HG03571 (cell line): Measurements from ENCODE around the gene COMMD6.
"Not testable (repeated sequence)": the region's sequence is repeated elsewhere in the genome, so short reads cannot be mapped to it uniquely, and the experiment has no call there.

ENCODE experiments used
- ATAC-seq: cut with Tn5 transposase; IDR thresholded peaks from one replicate; pipeline ENCODE4 v1.9.1; 2021; ENCODE audit not compliant: unreplicated experiment

The COMMD6 gene

GRCh38 chr13:75537401-75538365 lies at the start of gene COMMD6:
Gene COMMD6, minus strand, starts transcription at chr13:75537841. Its CDS starts 36 bp downstream, at chr13:75537805.
- peak; percentile 97 for ATAC-seq

GRCh38 chr13:75585153-75585552 lies 47.5 kb upstream of the COMMD6 start:
- no peak for ATAC-seq

GRCh38 chr13:75583091-75583490 lies 45.5 kb upstream of the COMMD6 start:
- no peak for ATAC-seq

GRCh38 chr13:75581874-75582640 lies 44.4 kb upstream of the COMMD6 start:
- no peak for ATAC-seq

DNA sequence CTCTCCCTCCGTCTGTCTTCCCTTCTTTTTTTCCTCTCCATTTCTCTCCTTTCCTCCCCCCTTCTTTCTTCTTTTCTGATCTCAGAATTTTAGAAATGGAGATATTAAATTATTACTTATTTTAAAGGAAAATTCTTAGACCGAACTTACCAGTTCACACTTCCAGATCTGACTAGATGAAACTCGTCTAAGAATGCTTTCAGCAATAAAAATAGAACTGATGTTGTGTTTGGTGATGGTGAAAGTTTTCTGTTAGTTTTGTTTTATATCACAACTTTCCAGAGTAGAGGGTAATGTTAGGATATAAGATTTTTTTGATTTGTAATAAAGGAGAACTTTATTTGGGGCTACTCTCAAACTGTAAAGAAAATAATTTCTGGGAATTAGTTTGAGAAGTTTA lies 41.9 kb upstream of the COMMD6 start:
- no peak for ATAC-seq

DNA sequence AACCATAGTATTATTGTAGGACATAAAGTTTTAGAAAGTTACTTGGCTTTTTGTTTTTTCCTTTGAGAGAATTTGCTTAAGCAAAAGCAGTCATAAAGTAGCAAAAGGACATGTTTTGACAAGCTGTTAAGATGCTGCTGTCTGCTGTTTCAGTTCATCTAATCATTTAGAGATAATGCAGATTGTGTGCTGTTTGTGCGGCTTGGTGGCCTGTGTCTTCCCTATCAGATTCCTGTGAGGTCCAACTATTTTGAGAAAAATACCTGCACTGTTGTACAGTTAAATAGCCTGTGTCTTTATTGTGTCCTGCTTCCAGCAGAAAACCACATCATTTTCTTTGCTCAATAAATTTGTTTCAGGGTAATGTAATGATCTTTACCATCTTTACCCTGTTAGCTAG lies 31.9 kb upstream of the COMMD6 start:
- no peak for ATAC-seq

GRCh38 chr13:75566658-75567057 lies 29.0 kb upstream of the COMMD6 start:
- no peak for ATAC-seq

GRCh38 chr13:75558145-75558840 lies 20.7 kb upstream of the COMMD6 start:
- ATAC-seq, result no peak

GRCh38 chr13:75556961-75557360 lies 19.3 kb upstream of the COMMD6 start:
- no peak for ATAC-seq

DNA sequence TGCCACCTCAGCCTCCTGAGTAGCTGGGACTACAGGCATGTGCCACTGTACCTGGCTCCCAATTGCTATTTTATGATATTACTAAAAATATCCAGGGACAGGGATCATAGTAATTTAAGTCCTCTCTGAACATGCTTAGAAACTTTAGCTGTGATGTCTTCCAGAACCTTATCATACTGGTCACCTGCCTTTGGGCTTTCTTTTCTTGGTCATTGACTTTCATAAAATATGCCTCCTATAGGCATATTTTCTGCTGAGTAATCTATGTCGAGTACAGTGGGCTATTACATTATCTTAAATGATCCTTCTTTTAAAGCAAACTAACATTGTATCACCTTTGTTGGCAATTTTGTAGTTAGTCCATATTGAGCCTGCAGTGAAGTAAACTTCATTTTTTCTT lies 18.2 kb upstream of the COMMD6 start:
- no peak for ATAC-seq

DNA sequence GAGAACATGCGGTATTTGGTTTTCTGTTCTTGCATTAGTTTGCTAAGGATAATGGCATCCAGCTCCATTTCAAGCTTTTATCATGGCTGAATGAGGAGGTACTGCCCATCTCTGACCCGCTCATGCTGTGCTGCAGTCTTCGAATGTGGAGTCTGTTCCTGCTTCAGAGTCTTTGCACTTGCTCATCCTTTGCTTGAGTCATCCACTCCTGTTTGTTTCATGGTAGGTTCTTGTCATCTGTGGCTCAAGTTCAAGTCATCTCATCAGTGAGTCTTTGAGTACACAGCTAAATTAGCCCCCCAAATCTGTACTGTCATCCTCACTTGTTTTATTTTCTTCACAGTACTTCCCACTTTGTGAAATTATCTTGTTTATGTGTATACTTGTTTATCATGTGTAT lies 17.3 kb upstream of the COMMD6 start:
- ATAC-seq, result no peak

GRCh38 chr13:75554464-75554863 lies 16.8 kb upstream of the COMMD6 start:
- no peak for ATAC-seq

GRCh38 chr13:75550159-75550567 lies 12.5 kb upstream of the COMMD6 start:
- peak; percentile 2 for ATAC-seq

DNA sequence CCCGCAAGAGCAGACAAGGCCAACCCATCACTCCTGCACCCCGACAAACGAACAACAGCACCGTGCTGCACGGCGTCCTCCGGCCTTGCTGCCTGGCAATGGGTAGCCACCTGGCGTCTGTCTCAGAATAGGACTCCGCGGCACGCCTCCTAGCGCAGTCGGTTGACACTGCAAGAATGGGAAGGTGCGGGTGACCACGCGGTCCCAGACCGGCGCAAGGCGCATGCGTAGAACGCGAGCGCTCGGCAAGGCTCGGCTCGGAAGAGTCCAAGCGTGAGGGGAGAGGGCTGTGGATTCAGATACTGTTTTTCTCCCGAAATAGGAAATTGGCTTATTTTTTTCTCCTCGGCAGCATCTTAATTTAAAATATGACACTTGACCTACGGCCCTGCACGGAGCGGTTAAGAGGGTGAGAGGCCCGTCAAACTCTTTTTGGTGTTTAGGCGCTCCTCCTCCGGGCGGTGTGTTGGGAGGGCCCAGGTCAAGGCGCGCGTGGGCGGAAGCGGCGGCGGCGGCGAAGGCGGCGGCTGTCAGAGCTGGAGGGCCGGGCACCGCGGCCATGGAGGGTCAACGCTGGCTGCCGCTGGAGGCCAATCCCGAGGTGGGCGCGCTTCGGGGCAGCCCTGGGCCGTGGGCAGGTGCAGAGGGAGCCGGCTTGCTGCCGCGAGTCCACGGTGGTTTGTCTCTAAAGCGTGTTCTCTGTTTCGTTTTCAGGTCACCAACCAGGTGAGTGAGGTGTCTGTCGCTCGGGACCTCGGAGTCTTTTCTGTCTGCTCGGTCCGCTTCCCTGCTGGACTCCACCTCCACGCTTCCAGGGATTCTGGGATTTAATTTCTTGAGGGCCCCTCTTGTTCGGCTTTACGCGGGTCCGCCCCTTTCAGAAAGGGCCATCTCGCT lies 11.9 kb upstream of the COMMD6 start, which contains the start of gene UCHL3:
Gene UCHL3, plus strand, starts transcription at position 530 of the 897 bp plus-strand sequence. Its CDS starts 30 bp downstream, at position 560.
- peak; percentile 97 for ATAC-seq

DNA sequence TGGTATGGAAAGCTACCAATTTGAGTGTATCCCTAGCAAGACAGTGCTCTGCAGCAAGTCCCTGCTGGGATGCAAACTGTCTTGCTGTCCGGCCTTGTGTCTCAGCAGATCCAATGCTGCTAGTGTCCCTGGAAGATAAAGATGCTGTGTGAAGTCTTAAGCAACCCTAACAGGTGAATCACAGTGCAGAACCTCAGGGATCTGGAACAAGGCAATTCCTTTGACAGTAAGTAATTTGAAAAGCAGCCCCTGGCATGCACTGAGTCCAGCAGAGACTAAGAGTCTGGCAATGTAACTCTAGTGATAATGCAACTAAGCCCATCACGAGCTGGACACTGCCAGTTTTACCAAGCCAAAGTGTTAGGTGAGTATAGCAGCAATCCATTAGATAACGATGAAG lies 10.3 kb upstream of the COMMD6 start:
- no peak for ATAC-seq

DNA sequence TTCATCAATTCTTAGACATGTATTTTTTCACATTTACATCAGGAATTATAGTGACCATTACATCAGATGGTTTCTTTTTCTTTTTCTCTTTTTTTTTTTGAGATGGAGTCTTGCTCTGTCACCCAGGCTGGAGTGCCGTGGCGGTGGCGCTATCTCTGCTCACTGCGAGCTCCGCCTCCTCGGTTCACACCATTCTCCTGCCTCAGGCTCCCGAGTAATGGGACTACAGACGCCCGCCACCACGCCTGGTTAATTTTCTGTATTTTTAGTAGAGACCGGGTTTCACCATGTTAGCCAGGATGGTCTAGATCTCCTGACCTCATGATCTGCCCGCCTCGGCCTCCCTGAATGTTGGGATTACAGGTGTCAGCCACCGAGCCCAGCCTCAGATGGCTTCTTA lies 7.7 kb upstream of the COMMD6 start:
- ATAC-seq, result not testable (repeated sequence)

DNA sequence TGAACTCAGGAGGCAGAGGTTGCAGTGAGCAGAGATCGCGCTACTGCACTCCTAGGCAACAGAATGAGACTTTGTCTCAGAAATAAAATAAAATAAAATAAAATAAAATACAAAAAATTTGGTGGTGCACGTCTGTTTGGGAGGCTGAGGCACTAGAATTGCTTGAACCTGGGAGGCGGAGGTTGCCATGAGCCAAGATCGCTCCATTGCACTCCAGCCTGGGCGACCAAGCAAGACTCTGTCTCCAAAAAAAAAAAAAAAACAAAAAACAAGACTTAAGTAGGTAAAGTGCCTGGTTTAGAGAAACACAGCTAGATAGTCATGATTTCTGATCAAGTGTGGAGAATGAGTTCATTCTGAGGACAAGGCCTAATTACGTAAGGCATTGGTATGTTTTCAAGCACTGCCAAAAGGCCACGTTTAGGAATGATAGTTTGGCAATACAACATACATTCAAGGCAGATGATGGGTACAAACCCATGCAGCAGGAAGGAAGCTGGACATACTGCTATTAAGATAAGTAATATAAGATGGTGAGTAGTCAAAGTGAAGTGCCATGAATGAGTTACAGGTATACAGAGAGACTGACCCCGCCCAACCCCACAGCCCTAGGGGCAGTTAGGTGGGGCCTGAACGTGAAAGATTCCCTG lies 7.2 kb upstream of the COMMD6 start:
- no peak for ATAC-seq

DNA sequence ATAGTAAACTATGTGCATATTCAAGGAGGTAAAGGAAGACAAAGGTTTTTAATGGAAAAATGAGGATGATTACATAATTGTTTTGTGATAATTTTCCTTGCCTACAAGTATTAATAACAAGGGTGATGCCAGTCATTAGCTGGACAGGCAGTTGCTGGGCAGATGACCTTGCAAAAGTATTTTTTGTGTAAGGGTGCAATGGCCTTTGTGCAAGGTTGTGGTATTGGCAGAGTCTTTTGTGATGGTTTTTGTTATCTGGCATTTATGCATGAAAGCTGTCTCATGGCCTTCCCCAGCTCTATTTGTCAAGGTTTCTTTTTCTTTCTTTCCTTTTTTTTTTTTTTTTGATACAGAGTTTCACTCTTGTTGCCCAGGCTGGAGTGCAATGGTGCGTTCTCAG lies 4.3 kb upstream of the COMMD6 start:
- no peak for ATAC-seq

DNA sequence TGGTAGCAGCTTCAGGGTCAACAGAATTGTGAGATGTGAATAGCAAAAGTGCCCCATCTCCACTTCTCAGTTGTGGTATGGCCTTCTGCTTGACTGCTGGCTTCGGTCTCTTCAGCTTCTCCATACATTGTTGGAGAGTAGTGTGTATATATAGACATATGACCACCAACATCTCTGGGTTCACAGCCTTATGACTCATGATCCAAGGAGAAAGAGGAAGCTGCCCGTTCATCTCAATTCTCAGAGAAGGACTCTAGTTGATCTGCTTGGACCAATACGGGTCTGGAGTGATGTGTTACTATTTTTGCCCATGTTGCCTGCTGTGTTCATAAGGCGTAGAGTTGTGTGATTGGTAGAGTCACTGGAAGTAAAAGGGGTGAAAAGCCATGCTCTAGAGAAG lies 3.6 kb upstream of the COMMD6 start:
- ATAC-seq, result no peak

GRCh38 chr13:75533861-75534260 lies 3.8 kb downstream of the COMMD6 start:
- no peak for ATAC-seq
